SU-DHL-6 (cell line): ENCODE measurements around the gene CISD3.
A peak's percentile ranks its signal among the peaks of the same experiment; 100 is the strongest.

Experiments
- H2AFZ ChIP-seq: fragments of 200-600 bp; sonication (generic); 2 replicates; pipeline ENCODE4 v1.6.1; 2014; ENCODE audit warnings: low read depth, mild to moderate bottlenecking, moderate library complexity, mixed read lengths, antibody characterized with exemption, low read length; ENCODE audit not compliant: severe bottlenecking
- H3F3A ChIP-seq: fragments of 200-600 bp; shearing (Covaris generic); 2 replicates; pipeline ENCODE4 v1.6.0; 2016; ENCODE audit warnings: antibody characterized with exemption, mild to moderate bottlenecking; ENCODE audit not compliant: insufficient read depth
- H3K27ac ChIP-seq: fragments of 200-600 bp; sonication (generic); 2 replicates; pipeline ENCODE4 v1.5.1; 2016; ENCODE audit warnings: low read depth, mild to moderate bottlenecking, low read length, moderate library complexity, mixed read lengths
- H3K27me3 ChIP-seq: fragments of 200-600 bp; sonication (generic), shearing (Covaris generic); 2 replicates; pipeline ENCODE4 v1.6.0; 2014; ENCODE audit warnings: mild to moderate bottlenecking, low read length
- H3K36me3 ChIP-seq: fragments of 200-600 bp; sonication (generic); 2 replicates; pipeline ENCODE4 v1.6.1; 2014; ENCODE audit warnings: mild to moderate bottlenecking, low read length, mixed read lengths
- H3K4me2 ChIP-seq: fragments of 300-600, 200-600 bp; shearing (Covaris generic), sonication (generic); 2 replicates; pipeline ENCODE4 v1.6.0; 2014; ENCODE audit warnings: low read length, low read depth, mild to moderate bottlenecking; ENCODE audit not compliant: poor library complexity, severe bottlenecking
- H3K4me3 ChIP-seq: fragments of 200-600 bp; sonication (generic); 2 replicates; pipeline ENCODE4 v1.5.1; 2014; ENCODE audit warnings: antibody characterized with exemption, low read length, mild to moderate bottlenecking, mixed read lengths; ENCODE audit not compliant: insufficient read depth, poor library complexity, severe bottlenecking
- H3K79me2 ChIP-seq: fragments of 200-600 bp; sonication (generic); 2 replicates; pipeline ENCODE4 v1.6.1; 2014; ENCODE audit warnings: mild to moderate bottlenecking, low read length, moderate library complexity; ENCODE audit not compliant: insufficient read depth
- H3K9ac ChIP-seq: fragments of 200-600 bp; sonication (generic); 2 replicates; pipeline ENCODE4 v1.7.0; 2014; ENCODE audit warnings: mild to moderate bottlenecking, low read length
- H3K9me2 ChIP-seq: fragments of 200-600 bp; sonication (generic); replicated peaks from 2 replicates; pipeline ENCODE4 v1.6.1; 2014; ENCODE audit warnings: low read length; ENCODE audit not compliant: insufficient read depth
- H3K9me3 ChIP-seq: fragments of 200-600 bp; sonication (generic); 2 replicates; pipeline ENCODE4 v1.6.1; 2014; ENCODE audit warnings: low read length, mixed read lengths; ENCODE audit not compliant: insufficient read depth
- H4K20me1 ChIP-seq: fragments of 200-600 bp; sonication (generic); 2 replicates; pipeline ENCODE4 v1.6.1; 2014; ENCODE audit warnings: low read depth, mild to moderate bottlenecking, antibody characterized with exemption, low read length, moderate library complexity, mixed read lengths
- EZH2phosphoT487 ChIP-seq: fragments of 200-600 bp; sonication (generic), shearing (Covaris generic); conservative IDR thresholded peaks from 2 replicates; pipeline ENCODE4 v1.6.1; 2018; ENCODE audit warnings: mild to moderate bottlenecking, antibody characterized with exemption, low read length, moderate library complexity, mixed read lengths
- TF ChIP-seq, protein P1 (sequence below): fragments of 200-600 bp; sonication (generic); IDR thresholded peaks from one replicate; pipeline ENCODE4 v1.5.1; 2017; ENCODE audit warnings: antibody characterized with exemption, mild to moderate bottlenecking, low read length, moderate library complexity; ENCODE audit not compliant: insufficient read depth, poor library complexity, severe bottlenecking

The CISD3 gene

DNA sequence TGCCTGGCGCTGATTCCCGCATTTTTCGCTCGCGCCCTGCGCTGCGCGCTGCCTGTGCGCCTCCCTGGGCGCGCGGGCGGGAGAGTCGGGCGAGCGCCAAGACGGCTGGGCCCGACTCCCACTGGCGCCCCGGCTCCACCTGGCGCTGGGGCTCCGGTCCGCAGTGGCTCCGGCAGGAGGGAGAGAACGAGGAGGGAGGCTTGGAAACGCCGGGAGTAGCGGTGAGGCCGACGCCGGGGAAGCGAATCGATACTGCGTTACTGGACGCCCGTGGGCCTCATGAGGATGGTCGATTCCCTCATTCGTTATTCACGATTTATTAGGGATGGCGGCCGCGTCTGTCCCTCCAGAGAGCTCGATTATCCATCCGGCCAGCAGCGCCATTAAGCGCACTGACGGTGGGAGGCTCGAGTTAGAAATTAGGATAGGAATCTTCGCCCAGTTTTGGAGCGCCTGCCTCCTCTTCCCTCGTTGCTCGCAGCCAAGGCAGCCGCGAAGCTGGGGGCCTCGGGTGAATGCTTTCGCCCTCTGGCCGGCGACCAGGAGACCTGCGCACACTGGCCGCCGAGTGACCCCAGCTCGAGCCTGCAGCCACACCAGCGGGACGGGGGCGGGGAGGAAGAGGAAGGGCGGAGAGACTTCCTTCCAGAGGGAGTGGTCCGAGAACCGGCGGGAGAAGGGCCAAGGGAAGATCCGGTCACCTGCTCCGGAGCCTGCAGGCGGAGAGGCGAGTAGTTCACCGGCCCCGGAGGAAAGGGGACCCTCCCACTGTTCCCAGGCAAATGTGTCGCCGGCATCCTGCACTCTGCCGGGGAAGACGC lies 19.3 kb downstream of the CISD3 start:
- H4K20me1 ChIP-seq, result no peaks in the 10 kb centered on the region
- no peaks in the 10 kb centered on the region for H3K27me3 ChIP-seq
- no peaks in the 10 kb centered on the region for H3K36me3 ChIP-seq
- no peaks in the 10 kb centered on the region for H3K9me3 ChIP-seq
- no peaks in the 10 kb centered on the region for H3K9me2 ChIP-seq
- no peak overlapping the region for H2AFZ ChIP-seq
- TF ChIP-seq, protein P1, sequence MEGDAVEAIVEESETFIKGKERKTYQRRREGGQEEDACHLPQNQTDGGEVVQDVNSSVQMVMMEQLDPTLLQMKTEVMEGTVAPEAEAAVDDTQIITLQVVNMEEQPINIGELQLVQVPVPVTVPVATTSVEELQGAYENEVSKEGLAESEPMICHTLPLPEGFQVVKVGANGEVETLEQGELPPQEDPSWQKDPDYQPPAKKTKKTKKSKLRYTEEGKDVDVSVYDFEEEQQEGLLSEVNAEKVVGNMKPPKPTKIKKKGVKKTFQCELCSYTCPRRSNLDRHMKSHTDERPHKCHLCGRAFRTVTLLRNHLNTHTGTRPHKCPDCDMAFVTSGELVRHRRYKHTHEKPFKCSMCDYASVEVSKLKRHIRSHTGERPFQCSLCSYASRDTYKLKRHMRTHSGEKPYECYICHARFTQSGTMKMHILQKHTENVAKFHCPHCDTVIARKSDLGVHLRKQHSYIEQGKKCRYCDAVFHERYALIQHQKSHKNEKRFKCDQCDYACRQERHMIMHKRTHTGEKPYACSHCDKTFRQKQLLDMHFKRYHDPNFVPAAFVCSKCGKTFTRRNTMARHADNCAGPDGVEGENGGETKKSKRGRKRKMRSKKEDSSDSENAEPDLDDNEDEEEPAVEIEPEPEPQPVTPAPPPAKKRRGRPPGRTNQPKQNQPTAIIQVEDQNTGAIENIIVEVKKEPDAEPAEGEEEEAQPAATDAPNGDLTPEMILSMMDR, result no peak
- no peak for TF ChIP-seq EZH2phosphoT487
- no peak overlapping the region for H3K27ac ChIP-seq
- no peak overlapping the region for H3K4me2 ChIP-seq
- no peak overlapping the region for H3K9ac ChIP-seq
- H3K4me3 ChIP-seq, result no peak overlapping the region
- peaks cover 18% of the 10 kb centered on the region for H3K79me2 ChIP-seq
- H3F3A ChIP-seq, result 0 out of 2 replicates have a peak, but pooled peaks cover 9% of the 10 kb centered on the region

DNA sequence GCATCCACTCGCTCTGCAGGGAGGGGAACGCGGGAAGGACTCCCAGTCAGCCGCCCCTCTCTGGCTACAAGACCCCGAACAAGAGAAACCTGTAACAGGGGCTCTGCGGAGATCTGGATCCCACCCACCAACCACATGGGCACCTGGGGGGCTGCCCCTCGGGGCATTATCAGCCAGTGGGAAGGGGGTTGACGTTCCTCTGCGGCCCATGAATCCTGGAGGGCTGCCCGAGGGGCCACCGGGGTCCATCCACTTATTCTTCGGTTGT lies 19.8 kb downstream of the CISD3 start:
- H4K20me1 ChIP-seq, result no peaks in the 10 kb centered on the region

DNA sequence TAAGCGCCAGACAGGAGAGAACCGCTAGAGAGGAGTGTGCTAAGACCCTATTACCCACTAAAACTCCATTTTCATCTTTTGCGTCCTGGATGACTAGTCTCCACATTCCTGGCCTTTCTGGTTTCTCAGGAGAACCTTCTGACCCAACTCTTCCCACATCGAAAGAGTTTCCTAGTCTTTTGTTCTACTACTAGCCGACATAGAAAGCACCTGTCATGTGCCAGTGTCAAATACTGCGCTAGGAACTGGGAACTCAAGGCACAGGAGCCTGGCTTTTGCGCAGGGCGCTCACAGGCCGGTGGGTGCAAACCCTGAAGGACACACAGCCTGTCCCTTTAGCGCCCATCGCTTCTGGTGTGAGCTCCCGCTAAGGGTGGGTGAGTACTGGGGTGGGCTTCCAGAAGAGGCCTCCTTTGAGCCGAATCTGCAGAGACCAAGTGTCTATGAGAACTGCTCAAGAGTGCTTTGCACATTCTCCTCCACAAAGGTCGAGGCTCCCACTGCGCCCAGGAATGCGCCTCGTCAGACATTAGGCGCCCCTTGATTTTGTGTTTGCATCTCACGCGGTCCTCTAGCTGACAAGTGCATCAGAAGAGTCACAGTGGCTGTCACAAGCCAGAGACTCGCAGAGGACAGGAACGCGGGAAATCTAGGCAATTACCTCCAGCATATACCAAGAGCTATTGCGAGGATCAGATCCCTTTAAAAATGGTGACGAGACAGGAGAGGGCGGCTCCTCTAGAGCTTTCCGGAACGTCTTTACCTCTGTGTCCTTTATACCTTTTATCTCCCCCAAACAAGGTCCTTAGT lies 20.4 kb downstream of the CISD3 start:
- Histone ChIP-seq H4K20me1 (no peaks in the 10 kb centered on the region), H3K27me3 (no peaks in the 10 kb centered on the region), H3K36me3 (no peaks in the 10 kb centered on the region), H3K27ac (no peak overlapping the region), H2AFZ (no peak overlapping the region), H3K4me3 (no peak overlapping the region), H3K4me2 (peak overlapping the region; percentile 79), H3K9me3 (no peaks in the 10 kb centered on the region), H3K9ac (no peak overlapping the region), H3F3A (0 out of 2 replicates have a peak, but pooled peaks cover 9% of the 10 kb centered on the region), H3K9me2 (no peaks in the 10 kb centered on the region), H3K79me2 (peaks cover 23% of the 10 kb centered on the region)
- TF ChIP-seq, protein P1, result no peak

More for the DNA sequence above, 19.8 kb downstream of the CISD3 start:
- no peaks in the 10 kb centered on the region for H3K27me3 ChIP-seq
- no peaks in the 10 kb centered on the region for H3K9me2 ChIP-seq
- H3F3A ChIP-seq, result 0 out of 2 replicates have a peak, but pooled peaks cover 9% of the 10 kb centered on the region
- H3K9me3 ChIP-seq, result no peaks in the 10 kb centered on the region
- no peak overlapping the region for H3K27ac ChIP-seq
- H3K4me3 ChIP-seq, result no peak overlapping the region
- H3K9ac ChIP-seq, result no peak overlapping the region
- H3K4me2 ChIP-seq, result no peak overlapping the region
- H3K36me3 ChIP-seq, result no peaks in the 10 kb centered on the region
- H3K79me2 ChIP-seq, result peaks cover 23% of the 10 kb centered on the region
- TF ChIP-seq, protein P1, result no peak
- TF ChIP-seq EZH2phosphoT487, result no peak
- H2AFZ ChIP-seq, result no peak overlapping the region
